ENCODE measurements around the gene LCK.
A peak's percentile ranks its signal among the peaks of the same experiment; 100 is the strongest.

The LCK gene

GRCh38 chr1:32311709-32312393, 60.8 kb downstream of the LCK start:
- DNase-seq (ENCODE audit: insufficient read length, low spot score) (no peak), FAIRE-seq (no peak)

- FAIRE-seq, result no peak
- DNase-seq (ENCODE audit: insufficient read length, low spot score), result no peak
These were observed 65.8 kb downstream of the LCK start for GRCh38 chr1:32316903-32317277.

- FAIRE-seq (no peak), DNase-seq (ENCODE audit: insufficient read length, low spot score) (no peak)
These were observed 67.2 kb downstream of the LCK start for GRCh38 chr1:32318127-32318869.

GRCh38 chr1:32321712-32322291, 70.7 kb downstream of the LCK start:
- no peak for DNase-seq (ENCODE audit: insufficient read length, low spot score)
- FAIRE-seq, result peak; percentile 47

- no peak for DNase-seq (ENCODE audit: insufficient read length, low spot score)
- no peak for FAIRE-seq
These were observed 76.1 kb downstream of the LCK start for GRCh38 chr1:32327204-32327603.

GRCh38 chr1:32329931-32330466, 78.9 kb downstream of the LCK start:
- FAIRE-seq (no peak), DNase-seq (ENCODE audit: insufficient read length, low spot score) (no peak)

GRCh38 chr1:32330558-32331151, 79.6 kb downstream of the LCK start:
- FAIRE-seq, result no peak
- DNase-seq (ENCODE audit: insufficient read length, low spot score), result no peak

GRCh38 chr1:32331549-32331948, 80.5 kb downstream of the LCK start:
- DNase-seq (ENCODE audit: insufficient read length, low spot score) (no peak), FAIRE-seq (no peak)

- DNase-seq (ENCODE audit: insufficient read length, low spot score), result no peak
- no peak for FAIRE-seq
These were observed 81.4 kb downstream of the LCK start for GRCh38 chr1:32332290-32333079.

- FAIRE-seq, result no peak
These were observed 82.3 kb downstream of the LCK start for GRCh38 chr1:32333251-32333963.

GRCh38 chr1:32334274-32334861, 83.3 kb downstream of the LCK start:
- FAIRE-seq (peak; percentile 53), DNase-seq (ENCODE audit: insufficient read length, low spot score) (no peak)

More at GRCh38 chr1:32333251-32333963, 82.3 kb downstream of the LCK start:
- DNase-seq (ENCODE audit: insufficient read length, low spot score), result no peak

- FAIRE-seq, result peak; percentile 68
- no peak for DNase-seq (ENCODE audit: insufficient read length, low spot score)
These were observed 83.9 kb downstream of the LCK start for GRCh38 chr1:32334864-32335534.

GRCh38 chr1:32335535-32335789, 84.4 kb downstream of the LCK start:
- DNase-seq (ENCODE audit: insufficient read length, low spot score) (no peak), FAIRE-seq (no peak)
